GM13977 (cell line): ENCODE data around the gene SLC20A1.

Source experiments
- DNase-seq: peaks from one replicate; pipeline ENCODE4 v3.0.0; 2012; ENCODE audit warnings: low spot score
- in situ Hi-C: fragments of 300-500 bp; cut with MboI; formaldehyde crosslinking; loops from one replicate; pipeline ENCODE4 v1.12.0; 2022; ENCODE audit warnings: low sequenced_read_pairs, low pct_unique_long_range_greater_than_20kb, mixed read lengths, inconsistent platforms; ENCODE audit not compliant: unreplicated experiment
- TF ChIP-seq, protein P1 (sequence below): IDR thresholded peaks from 2 replicates; pipeline ENCODE4 v1.5.1; 2012; ENCODE audit warnings: mild to moderate bottlenecking, control low read depth; ENCODE audit not compliant: insufficient read depth; ENCODE audit errors: extremely low read depth, missing control alignments

The SLC20A1 gene

GRCh38 chr2:112692918-112693317, 47.2 kb downstream of the SLC20A1 start:
- TF ChIP-seq, protein P1, sequence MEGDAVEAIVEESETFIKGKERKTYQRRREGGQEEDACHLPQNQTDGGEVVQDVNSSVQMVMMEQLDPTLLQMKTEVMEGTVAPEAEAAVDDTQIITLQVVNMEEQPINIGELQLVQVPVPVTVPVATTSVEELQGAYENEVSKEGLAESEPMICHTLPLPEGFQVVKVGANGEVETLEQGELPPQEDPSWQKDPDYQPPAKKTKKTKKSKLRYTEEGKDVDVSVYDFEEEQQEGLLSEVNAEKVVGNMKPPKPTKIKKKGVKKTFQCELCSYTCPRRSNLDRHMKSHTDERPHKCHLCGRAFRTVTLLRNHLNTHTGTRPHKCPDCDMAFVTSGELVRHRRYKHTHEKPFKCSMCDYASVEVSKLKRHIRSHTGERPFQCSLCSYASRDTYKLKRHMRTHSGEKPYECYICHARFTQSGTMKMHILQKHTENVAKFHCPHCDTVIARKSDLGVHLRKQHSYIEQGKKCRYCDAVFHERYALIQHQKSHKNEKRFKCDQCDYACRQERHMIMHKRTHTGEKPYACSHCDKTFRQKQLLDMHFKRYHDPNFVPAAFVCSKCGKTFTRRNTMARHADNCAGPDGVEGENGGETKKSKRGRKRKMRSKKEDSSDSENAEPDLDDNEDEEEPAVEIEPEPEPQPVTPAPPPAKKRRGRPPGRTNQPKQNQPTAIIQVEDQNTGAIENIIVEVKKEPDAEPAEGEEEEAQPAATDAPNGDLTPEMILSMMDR: no peak
- in situ Hi-C loops: no loop called here
- no peak for DNase-seq

- TF ChIP-seq, protein P1: no peak
- in situ Hi-C loops: no loop called here
- no peak for DNase-seq
Observed at GRCh38 chr2:112693596-112693995, 47.9 kb downstream of the SLC20A1 start.

- in situ Hi-C loops: no loop called here
- TF ChIP-seq, protein P1: no peak
Observed at GRCh38 chr2:112694182-112694581, 48.4 kb downstream of the SLC20A1 start.

DNA sequence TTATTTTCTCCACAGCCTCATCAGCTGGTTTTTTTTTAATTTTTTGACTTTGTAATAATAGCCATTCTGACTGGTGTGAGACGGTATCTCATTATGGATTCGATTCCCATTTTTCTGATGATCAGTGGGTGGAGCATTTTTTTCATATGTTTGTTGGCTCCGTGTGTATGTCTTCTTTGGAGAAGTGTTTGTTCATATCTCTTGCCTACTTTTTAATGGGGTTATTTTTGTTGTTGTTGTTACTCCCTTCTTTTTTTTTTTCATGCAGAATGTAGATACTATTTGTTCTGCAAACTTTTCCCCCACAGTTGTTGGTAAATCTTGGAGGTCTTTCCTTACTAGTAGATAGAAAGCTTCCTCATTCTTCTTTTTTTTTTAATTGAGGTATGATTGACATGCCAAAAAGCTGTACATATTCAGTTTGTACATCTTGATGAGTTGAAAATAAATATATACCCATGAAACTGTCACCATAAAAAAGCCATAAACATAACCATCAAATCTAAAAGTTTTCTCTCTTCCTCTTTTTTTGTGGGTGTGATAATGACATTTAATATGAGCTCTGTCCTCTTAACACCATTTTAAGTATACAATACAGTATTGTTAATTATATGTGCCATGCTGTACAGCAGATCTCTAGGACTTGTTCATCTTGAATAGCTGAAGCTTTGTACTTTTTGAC, 53.2 kb downstream of the SLC20A1 start:
- in situ Hi-C loops: no loop called here
- no peak for DNase-seq
- TF ChIP-seq, protein P1: no peak

More at GRCh38 chr2:112694182-112694581, 48.4 kb downstream of the SLC20A1 start:
- no peak for DNase-seq

DNA sequence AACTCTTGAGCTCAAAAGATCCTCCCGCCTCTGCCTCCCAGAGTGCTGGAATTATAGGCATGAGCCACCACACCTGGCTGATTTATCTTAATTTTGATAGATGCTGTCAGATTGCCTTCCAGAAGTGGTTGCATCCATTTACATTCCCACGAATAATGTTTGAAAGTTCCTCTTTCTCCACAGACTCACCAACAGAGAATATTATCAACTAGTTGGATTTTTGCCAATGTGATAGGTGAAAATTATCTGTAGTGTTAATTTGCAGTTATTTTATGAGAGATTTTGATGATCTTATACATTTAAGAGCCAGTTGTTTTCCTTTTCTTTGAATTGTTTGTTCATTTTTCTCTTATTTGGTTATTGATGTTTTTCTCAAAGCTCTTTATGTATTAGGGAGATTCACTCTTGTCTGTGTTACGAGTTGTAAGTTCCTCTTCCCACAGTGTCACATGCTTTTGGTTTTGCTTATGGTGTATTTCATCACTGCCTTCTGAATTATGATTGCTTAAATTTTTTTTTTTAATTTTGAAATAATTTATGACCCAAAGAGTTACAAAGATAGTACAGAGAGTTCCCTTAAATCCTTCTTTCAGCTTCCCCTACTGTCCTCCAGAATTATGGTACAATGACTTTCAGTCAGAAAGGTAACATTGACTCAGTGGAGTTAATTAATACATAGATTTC, 54.4 kb downstream of the SLC20A1 start:
- no peak for DNase-seq
- in situ Hi-C loops: no loop called here

DNA sequence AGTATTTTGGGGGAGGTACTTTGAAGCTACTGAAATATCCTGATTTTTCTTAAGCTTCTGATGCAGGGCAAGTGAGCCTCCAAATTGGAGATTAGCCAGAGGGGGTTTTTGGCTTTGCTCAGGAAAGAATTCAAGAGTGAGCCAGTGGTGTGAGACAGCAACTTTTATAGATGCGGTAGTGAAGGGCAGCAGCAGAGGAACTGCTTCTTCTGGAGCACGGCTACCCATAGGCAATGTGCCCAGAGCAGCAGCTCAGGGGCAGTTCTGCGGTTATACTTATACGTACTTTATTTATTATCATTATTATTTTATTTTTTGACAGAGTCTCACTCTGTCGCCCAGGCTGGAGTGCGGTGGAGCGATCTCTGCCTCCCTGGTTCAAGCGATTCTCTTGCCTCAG, 55.3 kb downstream of the SLC20A1 start:
- no peak for DNase-seq
- TF ChIP-seq, protein P1: no peak
- in situ Hi-C loops: no loop called here

More for the DNA sequence above, 54.4 kb downstream of the SLC20A1 start:
- TF ChIP-seq, protein P1: no peak
